Left colon (tissue), 2 donors: ENCODE measurements around the gene FEZF1. TPM values are rescaled to one million over a fixed set of nuclear protein-coding genes. Genes with fewer than 3 reads are reported as not detected.
"Not testable (repeated sequence)": the region's sequence is repeated elsewhere in the genome, so short reads cannot be mapped to it uniquely, and the experiment has no call there.

Experiments used
- ATAC-seq: fragments of 200-7000 bp; cut with Tn5 transposase; one replicate; pipeline ENCODE4 v1.9.1; 2020; ENCODE audit warnings: mild to moderate bottlenecking, moderate library complexity
- DNase-seq, 2 donors: peaks; one replicate each; pipeline ENCODE4 v3.0.0-alpha.2; 2020
- intact Hi-C, 2 donors: fragments of 100-400 bp; cut with DNase I in 1 of 2; cut with micrococcal nuclease in 1 of 2; formaldehyde crosslinking; loops; one replicate each; pipeline versions ENCODE4 v1.11.2 to v1.14.0; 2022; cut with DNase I, micrococcal nuclease
- total RNA-seq, 2 donors: library from RNA; stranded (reverse); fragmentation: NEBNext Ultra II Directional; extraction: Animal tissue kit (Norgen Biotek cat#: 25700); gene quantifications; one replicate each; pipeline ENCODE4 v1.2.1, GENCODE V29; 2021
- donor health status: DM: no; HTN: no; CAD: no.
- donor health status: DM: yes; HTN: yes; CAD: no.

Gene FEZF1
- total RNA-seq, 2 donors from 2014 or later, result not detected

DNA sequence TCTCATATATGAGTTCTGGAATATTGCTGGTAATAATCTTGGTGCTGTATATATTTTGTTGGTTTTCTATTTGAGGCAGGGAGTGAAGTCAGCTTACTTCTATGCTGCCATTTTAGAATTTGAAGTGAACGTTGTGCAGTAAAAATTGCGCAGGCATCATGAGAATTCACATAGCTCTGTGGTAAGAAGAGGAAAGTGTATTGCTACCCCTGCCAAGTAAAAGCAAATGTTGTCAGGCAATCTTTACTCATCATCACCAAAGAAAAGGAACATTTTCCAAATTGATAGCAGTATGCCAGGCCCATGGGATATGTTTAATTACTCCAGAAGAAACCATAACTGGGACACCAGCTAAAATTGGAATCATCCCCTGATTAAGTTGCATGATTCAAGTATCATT is 13.4 kb downstream of the FEZF1 start:
- intact Hi-C loops, result no loop called here
- DNase-seq (no peak), ATAC-seq (no peak)

DNA sequence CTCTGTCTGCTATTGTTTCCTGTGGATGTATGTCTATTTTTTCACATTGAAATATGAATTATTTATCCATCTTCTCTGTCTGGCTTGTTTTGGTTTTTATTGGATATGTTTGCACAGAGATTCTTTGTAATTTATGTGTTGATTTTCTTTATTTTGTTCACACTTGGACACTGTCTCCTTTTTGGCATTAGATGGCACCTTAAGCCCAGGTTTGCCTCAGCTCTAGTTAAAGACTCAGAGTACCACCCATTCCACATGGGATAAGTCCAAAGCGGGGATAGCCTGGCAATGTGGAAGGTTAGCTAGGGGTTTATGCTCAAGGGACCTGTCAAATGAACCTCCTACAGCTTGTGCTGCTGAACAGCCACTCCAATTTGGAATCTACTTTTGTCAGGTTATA is 14.1 kb downstream of the FEZF1 start:
- ATAC-seq (no peak), DNase-seq (no peak)
- intact Hi-C loops, result no loop called here

DNA sequence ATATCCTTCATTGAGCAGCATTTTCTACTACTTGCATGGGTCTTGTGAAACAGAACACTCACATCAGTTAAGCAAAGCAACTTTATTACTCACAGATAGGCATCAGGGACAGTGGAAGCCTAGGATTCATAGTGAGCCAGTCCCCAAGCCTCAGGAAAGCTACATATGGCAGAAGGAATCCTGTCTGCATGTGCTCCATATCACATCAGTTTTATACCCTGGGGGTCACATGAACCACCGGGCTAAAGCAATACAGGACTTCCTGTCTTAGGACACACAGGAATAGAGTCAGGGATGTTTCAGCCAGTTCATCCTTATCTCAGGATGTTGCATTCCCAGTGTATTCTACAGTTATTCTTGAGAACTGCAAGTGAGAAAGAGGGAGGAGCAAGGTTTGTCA is 15.1 kb downstream of the FEZF1 start:
- intact Hi-C loops, result no loop called here
- DNase-seq (no peak), ATAC-seq (no peak)

DNA sequence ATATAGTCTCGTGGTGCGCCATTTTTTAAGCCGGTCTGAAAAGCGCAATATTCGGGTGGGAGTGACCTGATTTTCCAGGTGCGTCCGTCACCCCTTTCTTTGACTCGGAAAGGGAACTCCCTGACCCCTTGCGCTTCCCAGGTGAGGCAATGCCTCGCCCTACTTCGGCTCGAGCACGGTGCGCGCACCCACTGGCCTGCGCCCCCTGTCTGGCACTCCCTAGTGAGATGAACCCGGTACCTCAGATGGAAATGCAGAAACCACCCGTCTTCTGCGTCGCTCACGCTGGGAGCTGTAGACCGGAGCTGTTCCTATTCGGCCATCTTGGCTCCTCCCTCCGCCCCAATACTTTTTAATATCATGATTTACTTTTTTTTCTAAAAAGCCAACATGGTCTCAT is 19.9 kb downstream of the FEZF1 start:
- DNase-seq, intact Hi-C loops, ATAC-seq: not testable (repeated sequence)

DNA sequence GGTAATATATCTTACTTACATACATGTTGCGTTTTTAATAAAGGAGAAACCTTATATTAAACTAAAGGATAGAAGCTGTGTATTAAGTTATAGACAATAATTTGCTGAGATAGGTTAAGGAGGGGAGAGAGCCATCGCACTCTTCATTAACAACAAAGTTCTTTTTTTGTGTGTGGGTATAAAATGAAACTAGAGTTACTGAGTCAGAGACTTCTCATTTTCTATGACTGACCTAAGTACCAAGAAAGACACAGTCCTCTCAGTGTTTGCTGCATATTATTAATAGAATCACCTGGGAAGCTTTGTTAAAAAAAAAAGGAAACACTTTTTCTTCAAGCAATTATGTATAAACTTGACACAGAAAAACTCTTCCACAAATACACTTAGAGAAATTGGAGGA is 31.4 kb downstream of the FEZF1 start:
- ATAC-seq, result no peak
- intact Hi-C loops, result no loop called here
- no peak for DNase-seq

DNA sequence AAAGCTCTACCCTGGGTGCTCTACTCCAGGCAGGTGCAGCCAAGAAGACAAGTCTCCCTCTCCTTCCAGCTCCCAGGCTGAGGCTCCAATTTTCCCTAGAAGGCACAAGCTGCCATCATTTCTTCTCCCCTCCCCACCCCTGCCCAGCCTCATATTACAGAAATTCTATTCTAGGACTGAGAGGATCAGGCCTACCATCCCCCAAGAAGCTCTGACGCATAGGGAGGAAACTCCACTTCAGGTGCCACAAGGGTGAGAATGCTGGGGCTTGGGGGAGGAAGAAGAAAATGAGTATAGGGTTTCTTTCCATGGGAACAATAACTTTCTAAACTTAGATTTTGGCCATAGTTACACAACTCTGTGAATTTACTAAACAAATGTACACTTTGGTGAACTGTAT is 35.3 kb downstream of the FEZF1 start:
- ATAC-seq, result no peak

DNA sequence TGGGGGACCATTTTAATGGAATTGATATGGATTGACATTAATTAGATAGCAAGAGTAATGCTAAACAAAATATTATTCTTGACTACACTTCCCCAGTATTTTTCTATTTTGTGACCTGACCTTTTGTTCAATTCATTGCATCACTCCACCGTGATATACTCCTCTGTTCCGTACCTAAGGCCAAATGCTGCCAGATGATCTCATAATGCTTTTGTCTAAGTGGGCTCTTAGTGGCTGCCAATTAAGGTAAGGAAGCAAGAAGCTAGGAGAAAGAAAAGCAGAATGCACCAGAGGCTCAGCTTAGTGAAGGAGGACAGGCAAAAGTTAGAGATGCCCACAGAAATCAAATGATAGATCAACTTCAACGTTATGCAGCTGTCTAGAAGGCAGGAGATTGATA is 36.4 kb downstream of the FEZF1 start:
- ATAC-seq, result no peak
- no peak for DNase-seq
- intact Hi-C loops, result no loop called here

More for the DNA sequence above, 35.3 kb downstream of the FEZF1 start:
- intact Hi-C loops, result no loop called here
- DNase-seq, result no peak

DNA sequence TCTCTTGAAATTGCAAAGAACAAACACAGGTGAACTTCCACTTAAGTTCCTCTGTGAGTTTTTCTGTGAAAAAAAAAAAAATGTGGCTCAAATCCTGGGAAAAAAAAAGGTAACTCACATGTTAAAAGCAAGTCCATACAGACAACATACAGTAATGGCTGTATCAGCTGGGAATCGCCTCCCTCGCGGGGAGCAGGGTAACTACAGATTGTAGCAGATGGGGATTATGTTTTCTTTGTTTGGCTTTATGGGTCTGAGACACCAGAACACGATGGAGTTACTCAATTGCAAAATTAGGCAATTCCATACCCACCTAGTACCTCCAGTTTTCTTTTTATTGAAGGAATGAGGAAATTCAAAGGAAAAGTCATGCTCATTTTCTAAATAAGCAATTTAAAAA is 42.3 kb downstream of the FEZF1 start:
- DNase-seq, result no peak
- no peak for ATAC-seq
- intact Hi-C loops, result no loop called here

DNA sequence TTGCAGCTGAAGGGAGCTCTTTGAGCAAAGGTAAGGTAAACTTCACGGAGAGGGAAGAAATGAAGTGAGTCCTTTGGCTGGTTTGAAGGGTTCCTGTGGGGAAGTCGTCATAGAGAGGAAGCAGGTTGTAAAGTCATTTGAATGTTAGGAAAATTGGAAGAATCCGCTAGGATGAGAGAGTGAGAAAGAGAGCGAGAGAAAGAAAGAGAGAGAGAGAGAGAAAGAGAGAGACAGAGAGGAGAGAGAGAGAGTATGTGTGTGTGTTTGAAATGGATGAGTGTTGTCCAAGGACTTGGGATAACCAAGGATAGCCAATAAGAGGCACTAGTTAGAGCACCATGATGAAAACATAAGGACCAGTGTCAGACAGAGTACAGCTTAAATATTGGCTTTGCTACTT is 43.1 kb downstream of the FEZF1 start:
- intact Hi-C loops, result no loop called here
- ATAC-seq (no peak), DNase-seq (no peak)

DNA sequence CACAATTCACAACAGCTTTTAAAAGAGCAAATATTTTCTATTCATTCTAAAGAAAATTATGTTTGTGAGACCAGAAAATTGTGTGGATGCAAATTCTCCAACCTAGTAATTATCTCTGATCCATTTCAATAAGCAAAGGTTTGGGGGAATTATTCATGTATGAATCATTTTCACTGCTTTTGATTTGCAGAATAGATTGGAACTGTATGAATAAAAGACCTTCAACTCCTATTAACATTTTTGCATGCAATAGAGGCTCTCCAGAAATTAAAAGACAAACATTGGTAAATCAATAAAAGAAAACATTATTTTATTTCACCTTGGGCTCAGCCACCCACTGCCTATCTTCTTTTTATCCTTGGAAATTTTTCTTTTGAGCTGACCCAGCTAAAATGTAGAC is 43.5 kb downstream of the FEZF1 start:
- DNase-seq (no peak), ATAC-seq (no peak)
- intact Hi-C loops, result no loop called here

DNA sequence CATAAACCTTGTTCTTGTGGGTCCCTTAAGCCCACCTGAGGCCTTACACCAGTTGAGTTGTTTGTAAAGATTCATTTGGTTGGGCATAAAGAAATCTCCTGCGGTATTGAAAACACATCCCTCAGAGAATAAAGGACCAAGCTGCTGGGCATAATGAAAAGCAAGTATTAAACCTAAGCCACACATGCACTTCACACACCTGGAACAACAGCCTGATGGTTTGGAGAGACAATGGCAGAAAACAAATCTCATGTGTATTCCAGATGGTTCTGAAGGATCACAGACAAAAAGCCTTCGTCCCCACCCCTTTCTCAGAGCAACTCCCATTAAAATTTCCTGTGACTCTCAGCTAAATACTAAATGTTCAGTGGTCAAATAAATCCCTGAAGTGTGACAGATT is 44.2 kb downstream of the FEZF1 start:
- intact Hi-C loops, result no loop called here
- no peak for DNase-seq
- no peak for ATAC-seq

DNA sequence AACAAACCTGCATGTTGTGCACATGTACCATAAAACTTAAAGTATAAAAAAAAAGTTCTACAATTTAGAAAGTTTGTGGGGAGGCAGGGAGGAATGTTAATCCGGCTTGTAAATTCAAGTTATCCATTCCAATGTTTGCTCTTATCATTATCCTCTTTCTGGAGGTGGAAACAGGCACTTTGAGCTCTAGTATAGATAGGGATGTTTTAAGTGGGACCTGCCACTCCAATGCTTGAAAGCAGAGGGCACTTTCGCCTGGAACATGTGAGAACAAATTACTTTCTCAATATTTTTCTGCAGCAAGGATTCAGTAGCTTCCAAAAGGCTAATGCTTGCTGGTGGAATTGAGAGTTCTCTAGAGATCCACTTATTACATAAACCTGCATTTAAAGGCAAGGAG is 45.6 kb downstream of the FEZF1 start:
- ATAC-seq (no peak), DNase-seq (no peak)
- intact Hi-C loops, result no loop called here

DNA sequence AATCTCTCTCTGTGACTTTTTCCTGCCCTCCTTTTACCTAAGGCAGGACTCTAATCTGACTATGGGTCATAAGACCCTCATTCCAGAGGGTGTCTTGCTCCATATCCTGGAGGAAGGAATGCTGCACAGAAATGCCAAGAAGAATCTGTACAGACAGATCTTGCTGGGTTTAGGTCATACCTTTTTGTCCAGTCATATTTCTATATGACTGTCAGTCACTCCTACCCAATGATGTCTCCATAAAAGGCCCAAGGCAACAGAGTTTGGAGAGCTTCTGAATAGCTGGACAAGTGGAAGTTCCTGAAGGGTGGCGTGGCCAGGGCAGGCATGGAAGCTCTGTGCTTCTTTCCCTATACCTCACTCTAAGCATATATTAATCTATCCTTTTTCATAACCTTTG is 47.5 kb downstream of the FEZF1 start:
- DNase-seq (no peak), ATAC-seq (no peak)
- intact Hi-C loops, result no loop called here

DNA sequence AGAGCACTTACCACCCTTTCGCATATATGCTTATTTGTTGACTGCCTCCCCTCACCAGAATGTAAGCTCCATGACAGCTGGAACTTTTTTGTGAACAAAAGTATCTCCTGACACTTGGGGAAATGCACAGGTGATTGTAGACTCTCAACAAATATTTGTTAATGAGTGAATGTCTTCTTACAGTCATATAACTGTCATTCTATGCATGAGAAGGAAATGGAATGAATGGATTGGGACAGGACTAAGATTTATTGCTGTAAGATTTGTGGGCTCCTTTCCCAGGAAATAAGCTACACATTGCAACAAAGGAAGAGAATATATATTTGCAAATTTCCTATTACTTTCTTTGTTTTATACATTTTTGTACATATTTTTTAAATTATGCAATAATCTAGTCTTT is 48.5 kb downstream of the FEZF1 start:
- ATAC-seq, result no peak
- intact Hi-C loops, result no loop called here
- no peak for DNase-seq

DNA sequence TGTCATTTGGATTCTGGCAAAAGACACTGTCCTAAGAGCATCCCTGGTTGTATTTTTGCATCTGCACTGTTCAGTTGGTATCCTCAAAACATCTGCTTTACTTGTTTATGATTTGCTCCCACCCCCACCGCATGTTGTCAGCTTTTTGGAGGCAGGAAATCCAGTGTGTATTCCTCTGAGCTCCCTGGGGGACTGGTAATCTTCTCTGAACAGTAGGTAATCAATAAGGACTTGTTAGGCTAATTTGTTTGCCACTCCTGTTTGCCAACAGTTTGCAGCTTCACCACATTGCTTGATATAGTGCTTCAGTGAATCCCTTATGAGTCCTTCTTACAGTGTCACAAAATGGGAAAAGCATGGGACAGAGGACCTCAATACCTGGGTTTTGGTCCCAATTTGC is 49.1 kb downstream of the FEZF1 start:
- no peak for DNase-seq

More for the DNA sequence above, 49.1 kb downstream of the FEZF1 start:
- ATAC-seq, result no peak
- intact Hi-C loops, result no loop called here

Other genes with a start within 250 kb of the FEZF1 start
- 1 to 10 TPM; 1.8 to 5.1 TPM for gene AASS, start 160.5 kb downstream of the FEZF1 start, total RNA-seq